ENCODE data around the gene ZFPM1. TPM values are rescaled to one million over a fixed set of nuclear protein-coding genes. Genes with fewer than 3 reads are reported as not detected.

The ZFPM1 gene
- total and polyA plus RNA-seq, 10 donors: 2.3 to 25.3 (median 8.9) TPM

DNA sequence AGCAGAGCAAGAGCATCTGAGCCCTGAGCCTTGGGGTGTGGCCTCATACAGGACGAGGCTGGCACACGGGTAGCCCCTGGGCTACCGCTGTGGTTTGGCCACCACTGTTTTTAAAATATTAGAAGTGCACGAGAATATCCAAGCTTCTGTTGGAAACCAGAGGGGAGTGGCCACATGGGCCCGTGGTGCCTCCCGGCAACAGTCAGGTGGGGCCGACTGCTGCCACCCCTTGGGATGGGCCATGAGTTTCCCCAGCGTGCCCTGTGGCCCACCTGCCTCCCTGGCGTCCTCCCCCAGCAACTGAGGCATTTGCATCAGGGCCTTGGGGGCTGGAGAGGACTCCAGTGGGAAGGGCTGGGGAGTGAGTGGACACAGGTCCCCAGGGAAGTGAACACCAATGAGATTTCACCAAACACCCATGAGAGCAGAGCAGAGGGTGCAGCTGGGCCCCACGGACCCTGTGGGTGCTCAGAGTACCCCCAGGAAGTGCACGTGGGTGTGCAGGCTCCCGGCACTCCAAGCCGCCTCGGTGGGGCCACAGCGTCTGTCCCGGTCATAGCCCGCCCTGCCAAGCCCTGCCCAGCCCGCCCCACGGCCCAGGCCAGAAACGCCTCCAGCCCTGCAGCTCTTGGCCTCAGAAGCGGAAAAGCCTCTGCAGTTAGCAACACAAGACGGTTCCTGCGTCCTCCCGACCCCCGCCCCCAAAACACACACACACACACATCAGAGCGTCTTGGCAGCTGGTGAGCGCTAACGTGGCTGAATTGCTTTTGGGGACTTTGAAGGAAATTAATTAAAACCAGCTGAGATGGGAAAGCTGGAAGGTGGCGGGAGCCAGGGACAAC lies 47.6 kb upstream of the ZFPM1 start:
- Histone ChIP-seq H3K4me3 (no peak overlapping the region), H3K4me1 (peaks cover 0 to 16% (median 3%) of the 10 kb centered on the region in 6 donors), H3K27me3 (replicated peaks in 1 of 7) (no peaks in the 10 kb centered on the region), H3K27ac (no peak overlapping the region), H3K36me3 (no peaks in the 10 kb centered on the region), H3K9me3 (no peaks in the 10 kb centered on the region)
- 73 to 85% (median 78%) methylated on average over 12 to 29 of the region's 29 CpGs for WGBS, 5 donors
- no peak for TF ChIP-seq CTCF (IDR thresholded peaks at IDR 0.05 in 8 of 11, conservative IDR thresholded peaks at IDR 0.05 in 3 of 11)
- no peak for TF ChIP-seq POLR2A (IDR thresholded peaks at IDR 0.05)
- TF ChIP-seq POLR2AphosphoS5 (IDR thresholded peaks at IDR 0.05): no peak
- intact Hi-C loops (cut with DNase I; ENCODE audit: low total_unique reads): no loop called here
- DNase-seq: no peak

DNA sequence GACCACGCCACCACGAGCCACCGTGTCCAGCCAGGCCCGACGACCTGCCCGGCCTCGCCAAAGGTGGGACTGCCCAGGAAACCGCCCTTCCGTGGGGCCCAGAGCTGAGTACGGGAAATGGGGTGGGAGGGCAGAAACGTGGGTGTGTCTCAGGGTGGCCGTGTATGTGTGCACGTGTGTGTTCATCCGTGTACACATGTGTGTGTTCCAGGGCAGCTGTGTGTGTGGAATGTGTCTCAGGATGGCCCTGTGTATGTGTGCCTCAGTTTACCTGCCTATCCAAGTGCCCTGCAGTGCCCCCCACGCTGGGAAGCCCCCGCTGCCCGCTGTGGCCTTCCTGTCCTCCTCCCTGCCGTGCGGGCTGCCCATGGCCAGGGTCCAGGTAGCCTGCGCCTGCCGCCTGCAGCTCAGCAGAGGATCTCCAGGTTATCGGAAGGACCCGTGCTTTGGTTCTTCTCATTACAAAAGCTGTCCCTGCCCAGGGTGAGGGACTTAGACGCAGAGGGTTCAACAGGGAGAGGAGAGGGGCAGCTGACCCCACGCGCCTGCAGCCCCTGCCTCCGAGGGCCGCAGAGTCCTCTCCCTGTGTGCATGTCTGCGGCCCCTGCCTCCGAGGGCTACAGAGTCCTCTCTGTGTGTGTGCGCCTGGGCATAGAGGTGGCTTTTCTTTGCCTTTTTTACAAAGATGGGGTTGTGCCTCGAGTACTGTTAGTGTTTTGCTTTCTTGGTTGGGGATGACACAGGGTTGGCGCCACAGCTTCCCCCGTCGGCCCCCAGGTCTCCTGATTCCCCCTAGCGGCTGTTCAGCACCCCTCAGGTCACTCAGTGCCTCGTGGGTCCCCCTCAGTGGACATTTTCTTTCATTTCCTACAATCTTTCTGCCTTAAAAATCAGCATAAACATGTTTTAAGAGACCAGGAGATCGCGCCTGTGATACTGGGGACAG lies 46.7 kb upstream of the ZFPM1 start:
- Histone ChIP-seq H3K36me3 (no peaks in the 10 kb centered on the region), H3K4me3 (no peak overlapping the region), H3K9me3 (no peaks in the 10 kb centered on the region), H3K27ac (no peak overlapping the region), H3K4me1 (peaks cover 0 to 16% (median 3%) of the 10 kb centered on the region in 6 donors), H3K27me3 (replicated peaks in 1 of 7) (no peaks in the 10 kb centered on the region)
- 73 to 84% (median 78%) methylated on average over 28 to 39 of the region's 39 CpGs for WGBS, 5 donors
- no peak for DNase-seq
- intact Hi-C loops (cut with DNase I; ENCODE audit: low total_unique reads): no loop called here
- TF ChIP-seq POLR2AphosphoS5 (IDR thresholded peaks at IDR 0.05) (no peak), CTCF (IDR thresholded peaks at IDR 0.05 in 8 of 11, conservative IDR thresholded peaks at IDR 0.05 in 3 of 11) (no peak), POLR2A (IDR thresholded peaks at IDR 0.05) (no peak)

GRCh38 chr16:88407042-88407420 lies 46.0 kb upstream of the ZFPM1 start:
- H3K36me3 ChIP-seq: no peaks in the 10 kb centered on the region
- H3K27me3 ChIP-seq (replicated peaks in 1 of 7): no peaks in the 10 kb centered on the region
- H3K9me3 ChIP-seq: no peaks in the 10 kb centered on the region
- 91 to 96% (median 93%) methylated on average over 16 to 20 of the region's 20 CpGs for WGBS, 5 donors
- no peak for TF ChIP-seq POLR2A (IDR thresholded peaks at IDR 0.05)
- TF ChIP-seq POLR2AphosphoS5 (IDR thresholded peaks at IDR 0.05): no peak
- H3K27ac ChIP-seq: no peak overlapping the region
- H3K4me1 ChIP-seq: peaks cover 0 to 16% (median 3%) of the 10 kb centered on the region in 6 donors
- intact Hi-C loops (cut with DNase I; ENCODE audit: low total_unique reads): no loop called here
- no peak overlapping the region for H3K4me3 ChIP-seq
- DNase-seq: no peak

- 29 to 64% (median 41%) methylated on average over 5 of the region's 5 CpGs for WGBS, 5 donors
- intact Hi-C loops (cut with DNase I; ENCODE audit: low total_unique reads): no loop called here
- H3K27ac ChIP-seq: no peak overlapping the region
- peaks cover 0 to 16% (median 3%) of the 10 kb centered on the region in 6 donors for H3K4me1 ChIP-seq
- TF ChIP-seq POLR2AphosphoS5 (IDR thresholded peaks at IDR 0.05) (peak in 1 of 3 donors; percentile 14), POLR2A (IDR thresholded peaks at IDR 0.05) (no peak)
- no peaks in the 10 kb centered on the region for H3K27me3 ChIP-seq (replicated peaks in 1 of 7)
- DNase-seq: no peak
- no peaks in the 10 kb centered on the region for H3K36me3 ChIP-seq
- H3K9me3 ChIP-seq: no peaks in the 10 kb centered on the region
- H3K4me3 ChIP-seq: no peak overlapping the region
Measured at GRCh38 chr16:88407807-88408206, 45.3 kb upstream of the ZFPM1 start.
